MCF 10A (cell line): Measurements from ENCODE around the gene GNAI2. TPM values are rescaled to one million over a fixed set of nuclear protein-coding genes. Genes with fewer than 3 reads are reported as not detected.

ENCODE experiments used
- BruUV-seq: library from RNA; stranded (reverse); fragments of 400-500 nt; replicated peaks from 2 replicates; lab custom pipeline; 2021; lab: Mats Ljungman, UMichigan
- CTCF ChIA-PET: fragments of 300-600 bp; sonication (Branson Sonifier 250); formaldehyde crosslinking; extraction: SDS; loops from one replicate; lab custom pipeline; 2021; ENCODE audit warnings: antibody characterized with exemption, inconsistent platforms; lab: Yijun Ruan, JAX
- POLR2A ChIA-PET: fragments of 300-600, 350-650 bp; sonication (Branson Sonifier 250); formaldehyde crosslinking; extraction: SDS; loops from one replicate; lab custom pipeline; 2020; ENCODE audit warnings: antibody characterized with exemption, inconsistent platforms; lab: Yijun Ruan, JAX
- DNase-seq: peaks from one replicate; pipeline ENCODE4 v3.0.0-alpha.2; 2018; ENCODE audit not compliant: unreplicated experiment
- H3K27ac Mint-ChIP-seq: one replicate; pipeline ENCODE4 v1.8.0; 2022; ENCODE audit warnings: mild to moderate bottlenecking, low read depth, mixed read lengths; ENCODE audit not compliant: unreplicated experiment
- H3K27me3 Mint-ChIP-seq: one replicate; pipeline ENCODE4 v1.8.0; 2022; ENCODE audit warnings: mixed read lengths; ENCODE audit not compliant: insufficient read depth, unreplicated experiment
- H3K36me3 Mint-ChIP-seq: one replicate; pipeline ENCODE4 v1.8.0; 2022; ENCODE audit warnings: mild to moderate bottlenecking, moderate library complexity, mixed read lengths; ENCODE audit not compliant: insufficient read depth, unreplicated experiment
- H3K4me1 Mint-ChIP-seq: one replicate; pipeline ENCODE4 v1.8.0; 2022; ENCODE audit warnings: mixed read lengths; ENCODE audit not compliant: insufficient read depth, unreplicated experiment
- H3K4me3 Mint-ChIP-seq: one replicate; pipeline ENCODE4 v1.8.0; 2022; ENCODE audit warnings: mild to moderate bottlenecking, moderate library complexity, mixed read lengths; ENCODE audit not compliant: unreplicated experiment
- H3K9me3 Mint-ChIP-seq: one replicate; pipeline ENCODE4 v1.8.0; 2022; ENCODE audit warnings: mixed read lengths; ENCODE audit not compliant: unreplicated experiment
- CTCF ChIP-seq: fragments of 200-600 bp; IDR thresholded peaks from one replicate; pipeline ENCODE4 v1.8.0; 2022; ENCODE audit warnings: antibody characterized with exemption, mild to moderate bottlenecking; ENCODE audit not compliant: unreplicated experiment
- intact Hi-C: fragments of 100-400 bp; cut with micrococcal nuclease; formaldehyde crosslinking; loops from 2 replicates; pipeline ENCODE4 v1.14.1; 2022
- total RNA-seq: library from RNA; stranded (reverse); gene quantifications from 2 replicates; pipeline ENCODE4 v1.2.3, GENCODE V29; 2022

The GNAI2 gene
- total RNA-seq, 1 experiment from 2014 or later = 123 TPM

- POLR2A ChIA-PET = interaction anchor here (1.3 kb wide), 1 partner anchor 30 kb away, joined by 6 read pairs; no protein-coding TSS in a partner anchor
Observed at GRCh38 chr3:50195501-50196252, 40.3 kb upstream of the GNAI2 start.

GRCh38 chr3:50196253-50196801 lies 39.7 kb upstream of the GNAI2 start:
- intact Hi-C loops = no loop called here
- H3K27ac Mint-ChIP-seq = no peak overlapping the region
- POLR2A ChIA-PET = no interaction called here

More at GRCh38 chr3:50195501-50196252, 40.3 kb upstream of the GNAI2 start:
- Mint-ChIP-seq H3K9me3 (no peaks in the 10 kb centered on the region), H3K27ac (no peak overlapping the region), H3K27me3 (no peaks in the 10 kb centered on the region), H3K36me3 (no peaks in the 10 kb centered on the region), H3K4me3 (no peak overlapping the region), H3K4me1 (no peaks in the 10 kb centered on the region)
- intact Hi-C loops = no loop called here
- CTCF ChIA-PET = interaction anchor here (0.6 to 16.0 kb wide), 9 partner anchors 8 to 78 kb away, joined by 3 to 245 read pairs (median 6); partner anchors contain the start of genes SEMA3B and SLC38A3
- no peak for TF ChIP-seq CTCF
- BruUV-seq = no TSS peak
- DNase-seq = no peak

GRCh38 chr3:50201573-50202315 lies 34.3 kb upstream of the GNAI2 start:
- BruUV-seq = no TSS peak
- TF ChIP-seq CTCF = no peak
- ChIA-PET POLR2A (no interaction called here), CTCF (interaction anchor here (0.6 to 3.4 kb wide), 6 partner anchors 10 to 265 kb away, joined by 3 to 28 read pairs (median 4); partner anchors contain the start of gene GNAT1)
- Mint-ChIP-seq H3K27ac (no peak overlapping the region), H3K4me3 (no peak overlapping the region), H3K9me3 (no peaks in the 10 kb centered on the region), H3K27me3 (no peaks in the 10 kb centered on the region), H3K36me3 (no peaks in the 10 kb centered on the region), H3K4me1 (no peaks in the 10 kb centered on the region)
- no peak for DNase-seq
- intact Hi-C loops = no loop called here

More at GRCh38 chr3:50196253-50196801, 39.7 kb upstream of the GNAI2 start:
- Mint-ChIP-seq H3K36me3 (no peaks in the 10 kb centered on the region), H3K4me3 (no peak overlapping the region), H3K9me3 (no peaks in the 10 kb centered on the region), H3K4me1 (no peaks in the 10 kb centered on the region), H3K27me3 (no peaks in the 10 kb centered on the region)
- no peak for DNase-seq
- no peak for TF ChIP-seq CTCF
- CTCF ChIA-PET = interaction anchor here (1.6 to 16.0 kb wide), 5 partner anchors 8 to 75 kb away, joined by 6 to 245 read pairs (median 50); partner anchors contain the start of genes SEMA3B and SLC38A3
- no TSS peak for BruUV-seq
